Esophagus muscularis mucosa (tissue), 4 donors: Measurements from ENCODE around the gene PTAR1.

Source experiments
- CTCF ChIP-seq, 3 experiments: fragments of 200-600 bp in 2 of 3; fragments of 450-650 bp in 1 of 3; sonication (generic) in 2 of 3; IDR thresholded peaks; one replicate each; pipeline ENCODE4 v1.5.1; 2017 to 2019; ENCODE audit warnings: antibody characterized with exemption in 3 of 3, mild to moderate bottlenecking in 2 of 3, moderate library complexity in 1 of 3
- EP300 ChIP-seq: sonication (generic); formaldehyde crosslinking; IDR thresholded peaks from one replicate; pipeline ENCODE4 v1.6.1; 2017; ENCODE audit warnings: antibody characterized with exemption
- POLR2A ChIP-seq: fragments of 450-650 bp; IDR thresholded peaks from one replicate; pipeline ENCODE4 v1.6.1; 2017; ENCODE audit warnings: antibody characterized with exemption, moderate library complexity, mild to moderate bottlenecking, low read depth
- POLR2AphosphoS5 ChIP-seq, 2 donors: sonication (generic); formaldehyde crosslinking; IDR thresholded peaks; one replicate each; pipeline ENCODE4 v1.6.1; 2017; ENCODE audit warnings: antibody characterized with exemption in 2 of 2

GRCh38 chr9:69794356-69794755, 34.5 kb upstream of the PTAR1 start:
- TF ChIP-seq POLR2AphosphoS5 (IDR thresholded peaks at IDR 0.05): no peak
- TF ChIP-seq POLR2A: no peak
- no peak for TF ChIP-seq EP300
- TF ChIP-seq CTCF (IDR thresholded peaks at IDR 0.05): no peak
